Lower leg skin (tissue), 4 donors: ENCODE results near the gene REEP1. TPM values are rescaled to one million over a fixed set of nuclear protein-coding genes. Genes with fewer than 3 reads are reported as not detected.
"Not testable (repeated sequence)": the region's sequence is repeated elsewhere in the genome, so short reads cannot be mapped to it uniquely, and the experiment has no call there.

Source experiments
- DNase-seq, 2 donors: peaks; one replicate each; pipeline ENCODE4 v3.0.0-alpha.2; 2019; ENCODE audit warnings: low spot score in 2 of 2
- H3K4me3 ChIP-seq: fragments of 200-600 bp; sonication (generic); 2 replicates; pipeline ENCODE4 v1.5.1; 2017; ENCODE audit warnings: mild to moderate bottlenecking, low read depth; ENCODE audit not compliant: poor library complexity, severe bottlenecking
- CTCF ChIP-seq, 3 donors: fragments of 450-650 bp; IDR thresholded peaks; one replicate each; pipeline ENCODE4 v1.5.1; 2016; ENCODE audit warnings: antibody characterized with exemption in 3 of 3, mild to moderate bottlenecking in 3 of 3, moderate library complexity in 2 of 3
- POLR2A ChIP-seq, 2 donors: fragments of 450-650 bp; IDR thresholded peaks; one replicate each; pipeline ENCODE4 v1.6.1; 2016 to 2017; ENCODE audit warnings: antibody characterized with exemption in 2 of 2, mild to moderate bottlenecking in 1 of 2, moderate library complexity in 1 of 2
- WGBS, 2 donors: methylation state at CpG; one replicate each; pipeline ENCODE4 v1.1.5; 2018; 5-methylcytosine and 5-hydroxymethylcytosine counted together
- intact Hi-C: fragments of 100-400 bp; cut with DNase I; formaldehyde crosslinking; loops from one replicate; pipeline ENCODE4 v1.15.0; 2023; ENCODE audit warnings: low total_unique reads
- total RNA-seq, 4 donors: library from RNA; depleted of rRNA; stranded (reverse); fragments of >200 nt; gene quantifications; one replicate each; pipeline ENCODE4 v1.1.0, GENCODE V29; 2016

REEP1 gene
- total RNA-seq, 4 donors from 2014 or later = 0.04 to 4.3 (median 2.0) TPM

- TF ChIP-seq POLR2A (IDR thresholded peaks at IDR 0.05) (no peak), CTCF (IDR thresholded peaks at IDR 0.05) (no peak)
- no peak for DNase-seq
- WGBS, 2 donors = 94 to 97% methylated on average over 1 of the region's 1 CpG
- H3K4me3 ChIP-seq = no peak overlapping the region
- intact Hi-C loops = no loop called here
Measured at GRCh38 chr2:86203614-86204013, 133.8 kb downstream of the REEP1 start.

GRCh38 chr2:86202702-86203101 is 134.7 kb downstream of the REEP1 start:
- no peak for DNase-seq
- 77 to 89% methylated on average over 9 of the region's 9 CpGs for WGBS, 2 donors
- H3K4me3 ChIP-seq = no peak overlapping the region
- TF ChIP-seq CTCF (IDR thresholded peaks at IDR 0.05) (no peak), POLR2A (IDR thresholded peaks at IDR 0.05) (no peak)
- intact Hi-C loops = no loop called here

- intact Hi-C loops = no loop called here
- no peak for DNase-seq
- no peak for TF ChIP-seq CTCF (IDR thresholded peaks at IDR 0.05)
- no peak overlapping the region for H3K4me3 ChIP-seq
- 78 to 80% methylated on average over 2 of the region's 2 CpGs for WGBS, 2 donors
Measured at GRCh38 chr2:86202336-86202692, 135.1 kb downstream of the REEP1 start.

- intact Hi-C loops = no loop called here
- TF ChIP-seq POLR2A (IDR thresholded peaks at IDR 0.05) = no peak
- no peak for TF ChIP-seq CTCF (IDR thresholded peaks at IDR 0.05)
- no peak overlapping the region for H3K4me3 ChIP-seq
- DNase-seq = no peak
- WGBS, 2 donors = 72 to 77% methylated on average over 8 of the region's 8 CpGs
Measured at GRCh38 chr2:86201671-86202335, 135.6 kb downstream of the REEP1 start.

GRCh38 chr2:86200564-86200963 is 136.9 kb downstream of the REEP1 start:
- WGBS, 2 donors = 79 to 84% methylated on average over 11 of the region's 11 CpGs
- intact Hi-C loops, H3K4me3 ChIP-seq, DNase-seq: not testable (repeated sequence)

- H3K4me3 ChIP-seq = peak overlapping the region; percentile 44
- TF ChIP-seq POLR2A (IDR thresholded peaks at IDR 0.05) = no peak
- no peak for TF ChIP-seq CTCF (IDR thresholded peaks at IDR 0.05)
- no peak for DNase-seq
- intact Hi-C loops = no loop called here
- WGBS, 2 donors = 1 to 2% methylated on average over 8 of the region's 8 CpGs
Measured at GRCh38 chr2:86199834-86200177, 137.6 kb downstream of the REEP1 start.
